SJSA1 (cell line): Measurements from ENCODE around the gene PCSK1. TPM values are rescaled to one million over a fixed set of nuclear protein-coding genes. Genes with fewer than 3 reads are reported as not detected.

Experiments used
- DNase-seq, 2 experiments: peaks; one replicate each; pipeline ENCODE4 v3.0.0-alpha.2; 2015 to 2020; ENCODE audit warnings: low spot score in 2 of 2, low read depth in 1 of 2
- H3K27ac ChIP-seq: fragments of 250-450 bp; sonication (Bioruptor Pico); 2 replicates; pipeline ENCODE4 v1.5.1; 2020; ENCODE audit warnings: mild to moderate bottlenecking, moderate library complexity
- H3K27me3 ChIP-seq: fragments of 250-450 bp; sonication (Bioruptor Pico); replicated peaks from 2 replicates; pipeline ENCODE4 v1.5.1; 2020; ENCODE audit warnings: mild to moderate bottlenecking, moderate library complexity
- H3K36me3 ChIP-seq: fragments of 250-450 bp; sonication (Bioruptor Pico); 2 replicates; pipeline ENCODE4 v1.5.1; 2020; ENCODE audit warnings: mild to moderate bottlenecking
- H3K4me1 ChIP-seq: fragments of 250-450 bp; sonication (Bioruptor Pico); replicated peaks from 2 replicates; pipeline ENCODE4 v1.6.1; 2021; ENCODE audit warnings: mild to moderate bottlenecking
- H3K4me3 ChIP-seq: fragments of 250-450 bp; sonication (Bioruptor Pico); 2 replicates; pipeline ENCODE4 v1.5.1; 2020; ENCODE audit warnings: mild to moderate bottlenecking
- H3K9me3 ChIP-seq: fragments of 250-450 bp; sonication (Bioruptor Pico); replicated peaks from 2 replicates; pipeline ENCODE4 v1.5.1; 2020; ENCODE audit warnings: mild to moderate bottlenecking
- total RNA-seq: library from RNA; depleted of rRNA; stranded (reverse); fragments of >200 nt; shearing (Covaris generic); gene quantifications from 2 replicates; pipeline ENCODE4 v1.2.3, GENCODE V29; 2014; rRNA removed

PCSK1 gene
- total RNA-seq, 1 experiment from 2014 or later = not detected

GRCh38 chr5:96343094-96343493 is 90.0 kb downstream of the PCSK1 start:
- H3K27ac ChIP-seq = no peak overlapping the region
- no peak for DNase-seq
- H3K9me3 ChIP-seq = no peaks in the 10 kb centered on the region
- H3K27me3 ChIP-seq = no peaks in the 10 kb centered on the region
- H3K4me1 ChIP-seq = no peaks in the 10 kb centered on the region
- H3K4me3 ChIP-seq = no peak overlapping the region
- H3K36me3 ChIP-seq = no peaks in the 10 kb centered on the region

- no peak overlapping the region for H3K27ac ChIP-seq
- H3K4me3 ChIP-seq = no peak overlapping the region
- no peaks in the 10 kb centered on the region for H3K4me1 ChIP-seq
- no peaks in the 10 kb centered on the region for H3K27me3 ChIP-seq
- no peak for DNase-seq
- H3K9me3 ChIP-seq = no peaks in the 10 kb centered on the region
- H3K36me3 ChIP-seq = no peaks in the 10 kb centered on the region
Observed at GRCh38 chr5:96342581-96342980, 90.5 kb downstream of the PCSK1 start.

Other genes starting within 250 kb of the PCSK1 start
- 234 and 272 TPM in 2 replicates for gene CAST, start 229.1 kb upstream of the PCSK1 start, total RNA-seq